MV-4-11 (cell line): ENCODE measurements around the gene ACTL6B.

Experiments used
- DNase-seq: peaks from one replicate; lab custom pipeline; 2025; lab: John Stamatoyannopoulos, UW

ACTL6B gene

DNA sequence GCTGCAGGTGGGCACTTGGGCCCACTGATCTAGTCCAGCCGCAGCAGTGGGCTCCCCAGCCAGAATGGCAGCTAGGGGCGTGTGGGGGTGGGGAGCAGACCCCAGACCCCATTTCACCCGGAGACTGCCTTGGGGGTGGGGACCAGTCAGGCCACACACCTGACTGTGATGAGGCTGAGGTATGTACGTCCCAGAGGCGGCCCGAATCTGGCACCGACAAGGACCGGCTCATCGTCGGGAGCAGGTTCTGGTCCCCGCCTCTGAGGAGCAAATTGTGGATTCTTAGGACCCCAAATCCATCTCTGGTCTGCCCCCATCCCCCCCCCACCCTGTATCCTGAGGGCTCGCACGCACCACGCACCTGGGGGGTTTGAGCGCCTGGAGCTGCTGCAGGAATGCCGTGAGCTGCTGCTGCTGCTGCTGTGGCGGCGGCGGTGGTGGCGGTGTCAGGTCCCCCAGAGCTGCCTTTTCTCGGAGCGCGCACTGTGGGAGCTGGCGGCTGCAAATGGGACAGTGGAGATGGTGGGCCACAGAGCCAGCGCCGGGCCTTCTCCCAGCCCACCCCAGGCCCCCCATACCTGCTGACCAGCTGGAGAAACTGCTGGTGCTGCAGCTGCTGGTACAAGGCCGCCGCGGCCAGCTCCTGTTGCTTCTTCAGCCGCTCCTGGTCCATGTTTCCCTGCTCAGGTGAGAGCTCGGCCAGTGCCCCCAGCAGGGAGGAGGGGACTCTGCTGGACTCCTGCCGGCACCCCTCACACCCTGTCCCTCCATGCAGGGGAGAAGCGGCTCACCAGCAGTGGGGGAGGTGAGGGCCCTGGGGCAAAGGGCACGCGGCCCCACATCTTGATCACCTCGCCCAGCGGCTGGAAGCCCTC, 27.6 kb upstream of the ACTL6B start:
- DNase-seq: no peak

DNA sequence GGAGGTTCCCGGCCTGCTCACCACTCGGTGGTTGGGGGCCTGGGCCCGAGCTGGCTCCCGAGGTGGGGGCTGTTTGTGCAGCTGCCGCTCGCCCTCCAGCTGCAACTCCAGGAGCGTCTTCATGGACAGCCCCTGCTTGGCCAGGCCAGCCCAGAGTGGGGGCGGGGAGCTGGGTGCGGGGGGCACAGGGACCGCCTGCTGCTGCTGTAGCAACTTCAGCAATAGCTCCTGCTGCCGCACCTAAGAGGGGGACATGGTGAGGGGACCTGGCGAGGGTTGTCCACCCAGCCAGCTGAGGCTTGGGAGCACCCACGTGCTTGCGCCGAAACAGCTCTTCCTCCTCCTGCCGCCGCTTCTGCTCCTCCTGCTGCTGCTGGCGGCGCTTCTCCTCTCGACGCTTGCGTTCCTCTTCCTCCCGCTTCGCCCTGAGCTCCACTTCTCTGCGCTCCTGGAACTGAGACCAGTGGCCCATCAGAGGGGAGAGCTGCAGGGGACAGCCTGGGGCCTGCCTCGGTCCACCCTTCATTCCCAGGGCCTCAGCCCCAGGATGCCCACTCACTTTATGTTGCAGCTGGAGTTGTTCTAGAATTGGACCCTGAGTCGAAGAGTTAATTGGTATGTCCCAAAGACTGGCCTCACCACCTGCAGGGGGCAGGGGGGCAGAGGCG, 26.9 kb upstream of the ACTL6B start:
- no peak for DNase-seq

DNA sequence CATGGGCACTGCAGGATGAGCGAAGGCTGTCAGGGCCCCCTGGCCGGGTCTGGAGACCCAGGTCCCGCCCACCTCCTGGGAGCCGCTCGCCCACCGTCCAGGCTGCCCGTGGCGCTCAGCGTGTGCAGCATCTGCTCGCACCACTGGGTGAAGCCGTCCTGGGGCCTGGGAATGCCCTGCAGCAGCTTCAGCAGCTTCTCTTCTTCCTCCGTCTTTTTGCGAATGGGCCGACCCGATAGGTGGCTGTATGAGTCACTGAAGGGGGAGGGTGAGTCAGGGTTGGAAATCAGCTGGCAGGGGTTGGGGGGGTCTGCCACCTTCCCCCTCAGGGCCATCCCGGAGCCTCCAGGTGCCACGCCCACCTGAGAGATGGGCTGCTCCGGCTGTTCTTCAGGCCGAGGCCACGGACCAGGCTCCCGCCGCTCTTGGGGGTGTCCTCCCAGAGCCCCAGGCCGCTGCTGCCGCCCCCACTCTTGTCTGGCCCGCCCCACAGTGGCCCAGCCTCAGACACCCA, 26.0 kb upstream of the ACTL6B start:
- DNase-seq: no peak

DNA sequence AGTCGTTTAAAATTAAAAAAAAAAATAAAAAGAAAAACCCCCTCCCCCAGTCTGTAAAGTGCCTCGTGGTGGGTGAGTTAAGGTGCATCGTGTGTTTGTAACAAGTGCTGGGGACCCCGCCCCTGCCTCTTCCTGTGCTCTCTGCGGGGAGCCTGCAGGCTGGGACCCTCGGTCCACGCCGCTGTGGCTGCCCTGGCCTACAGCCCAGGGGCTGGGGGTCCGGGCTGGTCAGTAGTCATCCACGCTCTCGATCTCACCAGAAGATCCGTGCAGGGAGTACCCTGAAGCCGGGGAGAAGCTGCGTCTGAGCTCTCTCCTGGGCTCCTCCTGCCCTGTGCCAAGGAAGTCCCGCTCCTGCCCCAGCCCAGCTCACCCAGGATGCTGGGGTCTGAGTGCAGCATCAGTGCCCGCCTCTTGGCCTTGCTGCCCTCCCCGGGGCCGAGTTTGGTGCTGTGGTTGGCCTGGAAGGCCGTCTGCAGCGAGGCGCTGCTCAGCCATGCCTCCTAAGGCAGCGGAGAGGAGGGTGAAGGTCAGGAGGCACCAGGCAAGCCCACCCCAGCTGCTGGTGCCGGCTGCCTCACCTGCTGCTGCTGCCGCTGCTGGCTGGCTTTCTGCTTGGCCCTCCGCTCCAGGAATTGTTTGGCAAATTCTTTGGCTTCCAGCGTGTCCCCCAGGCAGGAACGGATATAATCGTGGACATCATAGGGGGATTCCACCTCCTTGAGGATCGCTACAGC, 25.4 kb upstream of the ACTL6B start:
- DNase-seq: no peak

DNA sequence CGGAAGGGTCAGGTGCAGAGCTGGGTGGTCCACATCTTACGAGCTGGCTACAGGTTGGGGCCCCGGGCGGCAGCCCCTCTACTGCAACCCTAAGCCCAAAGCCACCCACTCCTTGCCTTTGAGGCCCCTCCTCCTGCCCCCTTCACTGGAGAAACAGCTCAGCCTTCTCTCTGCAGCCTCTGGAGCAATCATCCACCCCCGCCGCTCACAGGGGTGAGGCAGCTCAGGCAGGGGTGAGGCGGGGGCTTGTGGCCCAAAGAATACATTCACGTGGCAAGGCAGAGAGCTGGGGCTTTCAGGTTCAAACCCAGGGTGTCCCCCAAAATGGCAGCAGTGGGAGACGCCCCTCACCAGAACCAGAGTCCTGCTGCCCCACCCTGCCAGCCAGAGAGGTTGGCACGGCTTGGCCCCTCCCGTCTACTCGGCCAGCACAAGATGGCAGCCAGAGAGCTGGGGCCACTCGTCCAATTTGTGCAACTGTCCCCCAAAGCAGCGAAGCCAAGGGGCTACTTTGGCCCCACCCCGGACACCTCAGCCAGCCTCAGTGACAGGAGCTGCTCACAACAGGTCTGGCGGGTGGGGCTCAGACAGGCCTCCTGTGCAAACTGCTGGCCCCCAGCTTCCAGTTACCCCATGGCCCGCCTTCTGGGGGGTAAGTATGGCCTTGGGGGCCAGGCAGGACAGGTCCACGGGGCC, 24.5 kb upstream of the ACTL6B start:
- DNase-seq: no peak

DNA sequence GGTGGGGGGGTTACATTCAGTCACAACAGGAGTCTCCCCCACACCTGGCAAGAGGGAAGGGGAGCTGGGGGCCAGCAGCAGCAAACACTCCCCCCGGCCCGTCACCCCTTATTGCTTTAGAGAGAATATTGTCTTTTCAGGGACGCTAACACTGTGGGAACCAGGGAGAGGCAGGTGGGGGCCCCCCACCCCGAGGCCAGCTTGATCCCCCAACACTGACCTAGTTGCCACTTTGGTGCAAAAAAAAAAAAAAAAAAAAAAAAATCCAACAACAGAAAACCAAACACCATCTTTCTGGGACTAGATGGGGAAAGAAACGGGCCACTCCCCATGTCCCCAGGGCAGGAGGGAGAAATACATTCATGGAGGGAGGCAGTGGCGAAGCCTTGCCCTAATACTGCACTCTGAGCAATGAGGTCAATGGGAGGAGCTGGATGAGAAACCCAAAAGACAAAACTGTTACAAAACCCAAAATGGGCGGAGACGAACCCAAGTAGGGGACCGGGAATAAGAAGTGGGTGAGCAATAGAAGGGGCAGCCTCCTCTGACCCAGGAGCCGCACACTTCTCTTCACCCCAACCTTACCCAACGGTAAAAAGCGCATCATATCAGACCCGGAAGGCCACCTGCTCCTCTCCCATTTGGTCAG, 23.8 kb upstream of the ACTL6B start:
- peak; percentile 67 for DNase-seq

DNA sequence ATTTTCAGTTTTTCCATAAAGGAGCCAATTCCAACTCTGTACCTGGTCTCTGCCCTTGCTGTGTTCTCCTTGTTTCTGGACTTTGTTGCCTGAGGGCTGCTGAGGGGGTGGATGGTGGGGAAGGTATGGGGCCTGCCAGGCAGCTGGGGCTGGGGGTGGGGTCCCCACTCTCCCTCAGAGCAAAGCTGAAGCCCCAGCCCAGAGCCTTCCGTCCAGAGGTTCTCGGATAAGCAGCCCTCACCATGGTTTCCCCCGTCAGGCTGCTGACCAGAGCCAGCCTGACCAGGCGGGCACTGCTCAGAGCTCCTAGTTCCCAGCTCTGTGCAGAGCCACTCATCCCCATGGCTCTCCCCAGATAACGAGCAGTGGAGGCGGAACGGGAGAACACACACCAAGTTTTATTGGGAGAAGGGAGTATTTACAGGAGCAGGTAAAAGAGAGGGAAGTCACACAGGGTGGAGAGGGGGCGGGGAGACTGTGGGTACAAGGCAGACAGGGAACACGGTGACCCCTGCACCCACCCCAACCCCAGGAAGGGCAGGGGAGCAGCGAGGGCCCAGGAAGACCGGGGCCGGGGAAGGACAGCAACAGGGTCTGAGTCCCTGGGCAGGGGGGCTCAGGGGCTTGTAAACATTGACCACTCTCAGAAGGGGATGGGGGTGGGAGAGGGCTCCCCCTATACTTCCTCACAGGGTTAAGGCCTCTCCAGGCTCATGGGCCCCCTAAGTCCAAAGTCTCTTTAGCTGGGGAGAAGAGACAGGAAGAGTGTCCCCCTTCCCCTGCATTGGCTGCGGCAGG, 23.1 kb upstream of the ACTL6B start:
- no peak for DNase-seq

DNA sequence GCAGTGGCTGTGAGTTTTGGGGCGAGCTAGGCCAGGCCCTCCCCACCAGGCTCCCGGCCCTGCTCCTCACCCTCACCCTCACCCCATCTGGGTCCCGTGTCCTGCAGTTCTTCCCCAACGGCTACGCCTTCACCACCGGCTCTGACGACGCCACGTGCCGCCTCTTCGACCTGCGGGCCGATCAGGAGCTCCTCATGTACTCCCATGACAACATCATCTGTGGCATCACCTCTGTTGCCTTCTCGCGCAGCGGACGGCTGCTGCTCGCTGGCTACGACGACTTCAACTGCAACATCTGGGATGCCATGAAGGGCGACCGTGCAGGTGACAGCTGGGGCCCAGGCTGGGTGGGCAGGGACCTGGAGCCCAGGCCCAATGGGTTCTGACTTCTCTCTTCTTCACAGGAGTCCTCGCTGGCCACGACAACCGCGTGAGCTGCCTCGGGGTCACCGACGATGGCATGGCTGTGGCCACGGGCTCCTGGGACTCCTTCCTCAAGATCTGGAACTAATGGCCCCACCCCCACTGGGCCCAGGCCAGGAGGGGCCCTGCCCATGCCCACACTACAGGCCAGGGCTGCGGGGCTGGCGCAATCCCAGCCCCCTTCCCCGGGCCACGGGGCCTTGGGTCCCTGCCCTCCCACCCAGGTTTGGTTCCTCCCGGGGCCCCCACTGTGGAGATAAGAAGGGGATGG, 22.2 kb upstream of the ACTL6B start:
- peak; percentile 19 for DNase-seq

DNA sequence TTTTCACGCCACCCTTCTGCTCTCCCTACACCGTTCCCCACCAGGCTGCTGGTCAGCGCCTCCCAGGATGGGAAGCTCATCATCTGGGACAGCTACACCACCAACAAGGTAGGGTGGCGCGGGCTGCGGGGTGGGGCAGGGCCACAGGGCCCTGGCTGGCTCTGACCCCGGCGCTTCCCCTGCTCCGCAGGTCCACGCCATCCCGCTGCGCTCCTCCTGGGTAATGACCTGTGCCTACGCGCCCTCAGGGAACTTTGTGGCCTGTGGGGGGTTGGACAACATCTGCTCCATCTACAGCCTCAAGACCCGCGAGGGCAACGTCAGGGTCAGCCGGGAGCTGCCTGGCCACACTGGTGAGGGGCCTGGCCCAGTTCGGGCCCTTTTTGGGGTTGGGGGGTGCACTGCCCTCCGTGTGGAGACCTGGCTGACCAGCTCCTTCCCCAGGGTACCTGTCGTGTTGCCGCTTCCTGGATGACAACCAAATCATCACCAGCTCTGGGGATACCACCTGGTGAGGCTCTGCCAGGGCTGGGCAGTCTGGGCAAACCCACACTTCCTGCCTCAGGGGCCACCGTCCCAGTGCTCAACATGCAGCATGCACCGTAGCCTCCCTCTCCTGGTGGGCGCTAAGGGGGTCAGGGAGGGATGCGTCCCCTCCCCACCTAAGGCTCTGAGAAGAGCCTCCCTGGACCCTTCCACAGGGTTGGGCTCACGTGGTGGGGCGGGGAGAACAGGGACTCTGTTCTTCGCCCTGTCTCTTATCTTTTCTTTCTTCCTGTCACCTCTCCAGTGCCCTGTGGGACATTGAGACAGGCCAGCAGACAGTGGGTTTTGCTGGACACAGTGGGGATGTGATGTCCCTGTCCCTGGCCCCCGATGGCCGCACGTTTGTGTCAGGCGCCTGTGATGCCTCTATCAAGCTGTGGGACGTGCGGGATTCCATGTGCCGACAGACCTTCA, 21.3 kb upstream of the ACTL6B start:
- DNase-seq: no peak

DNA sequence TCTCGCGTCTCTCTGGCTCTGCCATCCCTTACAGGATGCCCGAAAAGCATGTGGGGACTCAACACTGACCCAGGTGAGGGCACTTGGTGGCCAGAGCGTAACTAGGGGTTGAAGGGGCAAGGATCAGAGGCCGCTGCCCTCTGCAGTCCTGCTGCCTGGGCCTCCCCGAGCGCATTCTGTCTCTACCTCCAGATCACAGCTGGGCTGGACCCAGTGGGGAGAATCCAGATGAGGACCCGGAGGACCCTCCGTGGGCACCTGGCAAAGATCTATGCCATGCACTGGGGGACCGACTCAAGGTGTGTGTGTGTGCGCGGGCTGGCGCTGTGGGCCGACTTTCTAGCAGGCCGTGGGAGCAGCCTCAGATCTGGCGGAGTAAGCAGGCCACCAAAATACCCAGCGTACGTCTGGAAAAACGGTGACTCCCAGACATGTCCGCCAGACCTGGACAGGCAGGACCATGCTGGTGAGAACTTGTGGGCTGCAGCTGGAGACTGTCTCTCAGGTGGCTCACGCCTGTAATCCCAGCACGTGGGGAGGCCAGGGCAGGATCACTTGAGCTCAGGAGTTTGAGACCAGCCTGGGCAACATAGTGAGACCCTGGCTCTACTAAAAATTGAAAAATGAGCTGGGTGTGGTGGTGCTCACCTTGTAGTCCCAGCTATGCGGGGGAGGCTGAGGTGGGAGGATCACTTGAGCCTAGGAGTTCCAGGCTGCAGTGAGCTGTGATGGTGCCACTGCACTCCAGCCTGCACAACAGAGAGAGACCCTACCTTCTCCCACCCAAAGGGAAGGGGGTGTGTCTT, 20.5 kb upstream of the ACTL6B start:
- no peak for DNase-seq

DNA sequence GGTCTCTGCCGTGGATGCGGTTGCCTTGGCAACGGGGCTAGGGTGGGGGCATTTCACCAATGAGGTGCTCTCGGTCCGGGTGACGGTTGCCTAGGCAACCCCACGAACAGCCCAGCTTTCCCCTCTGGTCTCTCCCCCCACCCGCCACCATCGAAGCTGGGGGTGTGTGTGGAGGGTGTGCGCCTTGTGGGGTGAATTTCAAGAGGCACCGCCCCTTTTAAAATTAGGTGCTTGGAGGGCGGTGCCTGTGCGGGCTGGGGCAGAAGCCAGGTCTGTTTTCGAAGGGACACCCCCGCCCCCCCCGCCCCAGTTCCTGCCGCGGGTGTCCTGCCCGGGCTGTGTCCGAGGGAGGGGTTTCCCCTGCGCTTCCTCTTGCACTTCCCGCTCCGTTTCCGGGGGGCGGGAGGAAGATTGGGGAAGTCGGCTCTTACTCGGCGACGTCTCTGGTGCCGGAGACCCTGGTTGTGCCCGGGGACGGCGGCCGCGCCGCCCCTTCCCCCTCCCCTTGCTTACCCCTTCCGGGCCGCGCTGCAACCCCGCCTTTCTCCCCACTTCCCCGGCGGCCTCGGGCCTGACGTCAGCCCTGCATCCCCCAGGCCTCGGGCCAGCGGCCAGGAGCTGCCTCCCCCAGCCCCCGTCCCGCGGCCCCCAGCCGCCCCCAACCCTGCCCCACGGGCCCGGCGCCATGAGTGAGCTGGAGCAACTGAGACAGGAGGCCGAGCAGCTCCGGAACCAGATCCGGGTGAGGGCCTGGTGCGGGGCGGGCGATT, 19.5 kb upstream of the ACTL6B start:
- DNase-seq: peak; percentile 62

DNA sequence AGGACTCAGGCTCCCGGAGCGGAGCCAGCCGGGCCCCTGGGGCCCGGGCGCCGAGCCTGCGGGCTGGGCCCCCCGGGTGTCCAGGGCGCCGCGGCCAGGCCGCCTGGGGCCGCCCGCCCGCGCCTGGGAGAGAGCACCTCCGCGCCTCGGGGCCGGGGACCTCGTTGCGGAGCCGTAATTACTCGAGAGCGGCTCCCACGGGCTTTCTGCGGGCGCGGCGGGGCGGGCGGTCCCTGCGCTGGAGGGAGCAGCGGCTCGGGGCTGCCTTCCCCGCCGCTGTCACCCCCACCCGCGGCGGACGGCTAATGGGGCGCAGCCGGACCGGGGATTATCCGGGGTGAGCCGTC, 18.8 kb upstream of the ACTL6B start:
- no peak for DNase-seq

DNA sequence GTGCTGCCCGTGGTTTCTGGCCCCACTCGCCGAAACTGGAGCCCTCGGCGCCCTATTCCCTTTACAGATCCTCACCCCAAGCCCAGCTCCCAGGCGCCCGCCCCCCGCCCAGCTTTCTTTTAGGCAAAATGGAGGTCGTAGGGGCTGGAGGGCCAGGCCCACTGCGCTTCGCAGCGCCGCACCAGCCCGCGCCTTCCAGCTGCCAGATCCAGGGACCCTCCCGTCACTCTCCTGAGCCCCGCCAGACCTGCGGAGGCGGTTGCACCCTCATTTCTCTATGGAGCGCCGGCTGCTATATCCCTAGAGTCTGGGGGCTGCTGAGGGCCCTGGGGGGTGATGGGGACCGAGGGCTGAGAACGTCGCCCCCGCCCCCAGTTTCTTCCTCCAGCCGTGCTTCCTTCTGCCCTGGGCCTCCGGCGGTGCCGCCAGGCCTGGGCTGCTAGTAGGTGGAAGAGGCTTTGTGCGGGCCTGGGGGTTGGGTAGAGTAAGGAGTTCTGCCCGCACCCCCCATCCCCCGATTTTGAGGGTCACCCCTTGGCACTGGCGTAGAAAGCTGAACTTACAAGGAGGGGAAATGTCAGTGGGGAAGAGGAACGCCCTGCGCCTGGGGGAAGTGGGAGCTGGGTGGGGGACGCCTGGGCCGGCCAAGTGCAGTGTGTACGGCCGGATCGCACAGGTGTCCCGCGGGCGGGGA, 18.3 kb upstream of the ACTL6B start:
- no peak for DNase-seq

DNA sequence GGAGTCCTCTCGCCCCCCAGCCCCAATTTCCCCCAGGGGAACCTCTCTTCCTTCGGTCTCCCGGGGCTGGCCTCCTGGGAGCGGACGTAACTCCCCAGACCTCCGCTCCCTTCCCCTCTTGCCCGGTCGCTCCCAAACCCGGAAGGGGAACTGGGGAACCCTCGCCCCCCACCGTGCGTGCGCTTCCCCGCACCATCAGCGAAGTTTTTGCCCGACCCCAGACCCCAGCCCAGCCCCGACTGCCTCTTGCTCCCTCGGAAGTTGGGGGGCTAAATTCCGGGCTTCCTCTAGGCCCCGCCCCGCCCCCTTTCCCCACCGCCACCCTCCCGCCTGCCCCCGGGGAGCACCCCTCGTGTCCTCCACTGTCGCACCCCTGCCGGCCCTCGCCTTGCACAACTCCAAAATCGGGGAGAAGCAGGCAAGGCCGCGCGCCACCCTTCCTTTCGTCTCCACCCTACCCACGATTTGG, 17.7 kb upstream of the ACTL6B start:
- DNase-seq: no peak

DNA sequence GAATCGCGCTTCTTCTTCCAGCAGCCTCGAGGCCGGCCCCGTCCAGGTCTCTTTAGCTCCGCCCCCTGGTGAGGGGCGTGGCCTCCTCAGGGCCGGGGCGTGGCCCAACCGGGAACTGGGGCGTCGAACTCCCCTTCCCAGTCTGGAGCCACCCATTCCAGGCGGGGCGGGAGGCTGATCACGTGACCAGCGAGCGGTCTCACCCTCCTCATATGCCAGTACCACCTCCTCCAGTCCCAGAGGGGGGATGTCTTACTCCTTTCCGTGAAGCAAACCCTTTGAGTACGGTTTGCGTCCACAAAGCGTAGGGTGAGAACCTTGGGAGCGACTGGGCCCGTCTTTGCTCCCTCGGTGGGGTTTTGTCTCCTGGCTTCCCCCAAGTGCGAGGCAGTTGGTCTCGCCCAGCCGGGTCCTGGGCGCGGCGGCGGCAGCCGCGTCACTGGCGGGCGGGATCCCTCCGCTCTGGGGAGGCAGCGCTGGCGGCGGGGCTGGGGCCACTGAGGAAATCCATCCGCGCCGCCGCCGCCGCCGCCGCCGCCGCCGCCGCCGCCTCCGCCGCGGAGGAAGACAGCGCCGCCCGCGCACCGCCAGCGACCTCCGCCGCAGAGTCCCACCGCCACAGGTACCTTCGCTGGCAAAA, 17.2 kb upstream of the ACTL6B start, which contains the start of gene GNB2:
TSS of gene GNB2 (plus strand) at position 439 of the 640 bp plus-strand sequence. CDS start 2,526 bp downstream, outside the sequence.
- peak; percentile 97 for DNase-seq
